CD4-positive, alpha-beta T cell (primary cell): ENCODE data around the gene RIPPLY2. TPM values are rescaled to one million over a fixed set of nuclear protein-coding genes. Genes with fewer than 3 reads are reported as not detected.

Experiments
- ATAC-seq: fragments of 200-7000 bp; cut with Tn5 transposase; one replicate; pipeline ENCODE4 v1.10.0; 2022; ENCODE audit warnings: mild to moderate bottlenecking; ENCODE audit not compliant: poor library complexity
- CTCF ChIA-PET: fragments of 350-600 bp; sonication (Branson Sonifier 250); formaldehyde crosslinking; loops from one replicate; lab custom pipeline; 2021; ENCODE audit warnings: antibody characterized with exemption, inconsistent platforms; lab: Charles Lee
- POLR2A ChIA-PET: fragments of 350-600 bp; sonication (Branson Sonifier 250); formaldehyde crosslinking; loops from one replicate; lab custom pipeline; 2021; ENCODE audit warnings: antibody characterized with exemption, inconsistent platforms; lab: Charles Lee
- DNase-seq, 14 experiments: peaks; one replicate each; pipeline ENCODE4 v3.0.0-alpha.2; 2013 to 2020; ENCODE audit warnings: mixed read lengths in 2 of 14
- H3K27ac ChIP-seq, 2 donors: one replicate each; pipeline versions ENCODE4 v1.5.1 to v1.7.0; 2013; ENCODE audit warnings: low read length in 2 of 2, low read depth in 1 of 2, mild to moderate bottlenecking in 1 of 2
- H3K27me3 ChIP-seq, 2 experiments: 1 replicate in 1 of 2; 2 replicates in 1 of 2; pipeline versions ENCODE4 v1.6.1 to v1.7.0; 2013; ENCODE audit warnings: low read length in 2 of 2, control low read depth in 1 of 2, mild to moderate bottlenecking in 1 of 2, moderate library complexity in 1 of 2; ENCODE audit not compliant: insufficient read depth in 2 of 2, control insufficient read depth in 1 of 2
- H3K36me3 ChIP-seq: one replicate; pipeline ENCODE4 v1.6.1; 2013; ENCODE audit warnings: low read length, control low read depth; ENCODE audit not compliant: insufficient read depth
- H3K4me1 ChIP-seq: one replicate; pipeline ENCODE4 v1.6.1; 2013; ENCODE audit warnings: low read length, control low read depth; ENCODE audit not compliant: insufficient read depth
- H3K4me3 ChIP-seq: one replicate; pipeline ENCODE4 v1.5.1; 2013; ENCODE audit warnings: mild to moderate bottlenecking, low read length, moderate library complexity
- H3K9me3 ChIP-seq, 2 experiments: 1 replicate in 1 of 2; 2 replicates in 1 of 2; pipeline versions ENCODE4 v1.6.1 to v1.7.0; 2013; ENCODE audit warnings: low read length in 2 of 2, mild to moderate bottlenecking in 2 of 2, control low read depth in 1 of 2, moderate library complexity in 1 of 2; ENCODE audit not compliant: control insufficient read depth in 1 of 2, insufficient read depth in 1 of 2
- H3K27ac Mint-ChIP-seq: one replicate; pipeline ENCODE4 v1.8.0; 2020; ENCODE audit warnings: mixed read lengths
- H3K27me3 Mint-ChIP-seq: one replicate; pipeline ENCODE4 v1.8.0; 2021; ENCODE audit warnings: mixed read lengths
- H3K36me3 Mint-ChIP-seq: one replicate; pipeline ENCODE4 v1.8.0; 2021; ENCODE audit warnings: low read depth, mixed read lengths
- H3K4me1 Mint-ChIP-seq: one replicate; pipeline ENCODE4 v1.8.0; 2021; ENCODE audit warnings: low read depth, mixed read lengths
- H3K4me3 Mint-ChIP-seq: one replicate; pipeline ENCODE4 v1.8.0; 2020; ENCODE audit warnings: mild to moderate bottlenecking, mixed read lengths
- H3K9me3 Mint-ChIP-seq: one replicate; pipeline ENCODE4 v1.8.0; 2020; ENCODE audit warnings: mixed read lengths
- intact Hi-C, 2 experiments: fragments of 100-400 bp; cut with DNase I in 1 of 2; cut with micrococcal nuclease in 1 of 2; formaldehyde crosslinking; loops; one replicate each; pipeline versions ENCODE4 v1.15.1 to v1.9.0; 2023 to 2025; cut with DNase I, micrococcal nuclease
- total RNA-seq, 174 experiments: library from RNA in 2 of 174; stranded (reverse) in 2 of 174; gene quantifications; one replicate each; pipeline ENCODE4 v1.2.3 and lab custom pipeline; 2021 to 2026
- TF ChIP-seq, protein P1 (sequence below): fragments of 200-600 bp; IDR thresholded peaks from one replicate; pipeline ENCODE4 v1.8.0; 2022; ENCODE audit warnings: antibody characterized with exemption, mild to moderate bottlenecking

RIPPLY2 gene
- total RNA-seq, 2 experiments from 2014 or later, result not detected

- no peak overlapping the region for H3K27ac ChIP-seq
- H3K27me3 ChIP-seq, result no peaks in the 10 kb centered on the region
- no peaks in the 10 kb centered on the region for H3K36me3 ChIP-seq
- no peaks in the 10 kb centered on the region for H3K27me3 Mint-ChIP-seq
- H3K4me3 ChIP-seq, result no peak overlapping the region
- H3K9me3 Mint-ChIP-seq, result no peaks in the 10 kb centered on the region
- TF ChIP-seq, protein P1, sequence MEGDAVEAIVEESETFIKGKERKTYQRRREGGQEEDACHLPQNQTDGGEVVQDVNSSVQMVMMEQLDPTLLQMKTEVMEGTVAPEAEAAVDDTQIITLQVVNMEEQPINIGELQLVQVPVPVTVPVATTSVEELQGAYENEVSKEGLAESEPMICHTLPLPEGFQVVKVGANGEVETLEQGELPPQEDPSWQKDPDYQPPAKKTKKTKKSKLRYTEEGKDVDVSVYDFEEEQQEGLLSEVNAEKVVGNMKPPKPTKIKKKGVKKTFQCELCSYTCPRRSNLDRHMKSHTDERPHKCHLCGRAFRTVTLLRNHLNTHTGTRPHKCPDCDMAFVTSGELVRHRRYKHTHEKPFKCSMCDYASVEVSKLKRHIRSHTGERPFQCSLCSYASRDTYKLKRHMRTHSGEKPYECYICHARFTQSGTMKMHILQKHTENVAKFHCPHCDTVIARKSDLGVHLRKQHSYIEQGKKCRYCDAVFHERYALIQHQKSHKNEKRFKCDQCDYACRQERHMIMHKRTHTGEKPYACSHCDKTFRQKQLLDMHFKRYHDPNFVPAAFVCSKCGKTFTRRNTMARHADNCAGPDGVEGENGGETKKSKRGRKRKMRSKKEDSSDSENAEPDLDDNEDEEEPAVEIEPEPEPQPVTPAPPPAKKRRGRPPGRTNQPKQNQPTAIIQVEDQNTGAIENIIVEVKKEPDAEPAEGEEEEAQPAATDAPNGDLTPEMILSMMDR, result no peak
- ChIA-PET POLR2A (no interaction called here), CTCF (no interaction called here)
- H3K9me3 ChIP-seq, result no peaks in the 10 kb centered on the region
- H3K4me3 Mint-ChIP-seq, result no peak overlapping the region
- no peak for DNase-seq
- H3K4me1 ChIP-seq, result no peaks in the 10 kb centered on the region
- ATAC-seq, result no peak
- no peaks in the 10 kb centered on the region for H3K36me3 Mint-ChIP-seq
- no peak overlapping the region for H3K27ac Mint-ChIP-seq
- no peaks in the 10 kb centered on the region for H3K4me1 Mint-ChIP-seq
- intact Hi-C loops, result no loop called here
Observed at GRCh38 chr6:83815631-83816272, 37.4 kb upstream of the RIPPLY2 start.

DNA sequence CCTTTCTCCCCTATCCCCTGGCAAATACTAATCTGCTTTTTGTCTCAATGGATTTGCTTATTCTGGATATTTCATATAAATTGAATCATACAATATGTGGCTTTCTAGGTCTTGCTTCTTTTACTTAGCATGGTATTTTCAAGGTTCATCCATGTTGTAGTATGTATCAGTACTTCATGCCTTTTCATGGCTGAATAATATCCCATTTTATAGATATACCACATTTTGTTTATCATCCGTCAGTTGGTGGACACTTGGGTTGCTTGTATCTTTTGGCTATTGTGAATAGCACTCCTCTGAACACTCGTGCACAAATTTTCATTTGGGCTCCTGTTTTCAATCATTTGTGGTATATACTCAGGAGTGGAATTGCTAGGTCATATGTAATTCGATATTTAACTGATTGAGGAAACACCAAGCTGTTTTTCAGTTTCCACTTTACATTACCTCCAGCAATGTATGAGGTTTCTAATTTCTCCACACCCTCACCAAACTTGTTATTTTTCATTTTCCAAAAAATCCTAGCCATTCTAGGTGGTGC, 30.5 kb upstream of the RIPPLY2 start:
- Histone ChIP-seq H3K36me3 (no peaks in the 10 kb centered on the region), H3K4me3 (no peak overlapping the region), H3K4me1 (no peaks in the 10 kb centered on the region), H3K27me3 (no peaks in the 10 kb centered on the region), H3K27ac (no peak overlapping the region), H3K9me3 (no peaks in the 10 kb centered on the region)
- intact Hi-C loops, result loop anchor here in 1 of 2 experiments (10.0 kb wide), 1 partner anchor 282 kb away; no protein-coding TSS in a partner anchor
- Mint-ChIP-seq H3K27ac (no peak overlapping the region), H3K36me3 (no peaks in the 10 kb centered on the region), H3K4me1 (no peaks in the 10 kb centered on the region), H3K4me3 (no peak overlapping the region), H3K27me3 (peaks cover 12% of the 10 kb centered on the region), H3K9me3 (no peaks in the 10 kb centered on the region)
- TF ChIP-seq, protein P1, result no peak
- POLR2A ChIA-PET, result no interaction called here
- no peak for ATAC-seq
- DNase-seq, result no peak
- CTCF ChIA-PET, result no interaction called here

GRCh38 chr6:83824388-83824801, 28.8 kb upstream of the RIPPLY2 start:
- Histone ChIP-seq H3K36me3 (no peaks in the 10 kb centered on the region), H3K4me1 (no peaks in the 10 kb centered on the region), H3K4me3 (no peak overlapping the region), H3K27me3 (no peaks in the 10 kb centered on the region), H3K27ac (no peak overlapping the region), H3K9me3 (no peaks in the 10 kb centered on the region)
- no peaks in the 10 kb centered on the region for H3K4me1 Mint-ChIP-seq
- intact Hi-C loops, result loop anchor here in 1 of 2 experiments (10.0 kb wide), 1 partner anchor 280 kb away; no protein-coding TSS in a partner anchor
- H3K27ac Mint-ChIP-seq, result no peak overlapping the region
- peaks cover 13% of the 10 kb centered on the region for H3K27me3 Mint-ChIP-seq
- ChIA-PET CTCF (no interaction called here), POLR2A (no interaction called here)
- TF ChIP-seq, protein P1, result no peak
- H3K4me3 Mint-ChIP-seq, result no peak overlapping the region
- H3K9me3 Mint-ChIP-seq, result no peaks in the 10 kb centered on the region
- ATAC-seq, result no peak
- no peaks in the 10 kb centered on the region for H3K36me3 Mint-ChIP-seq
- no peak for DNase-seq
